GM03348 (cell line): Measurements from ENCODE around the gene ARF1.

Experiments
- DNase-seq: peaks from one replicate; pipeline ENCODE4 v3.0.0; 2012; ENCODE audit warnings: low spot score

The ARF1 gene

GRCh38 chr1:228087771-228088251 is 5.3 kb downstream of the ARF1 start:
- DNase-seq, result peak; percentile 78

GRCh38 chr1:228088586-228089498 is 6.3 kb downstream of the ARF1 start:
- peak; percentile 41 for DNase-seq

DNA sequence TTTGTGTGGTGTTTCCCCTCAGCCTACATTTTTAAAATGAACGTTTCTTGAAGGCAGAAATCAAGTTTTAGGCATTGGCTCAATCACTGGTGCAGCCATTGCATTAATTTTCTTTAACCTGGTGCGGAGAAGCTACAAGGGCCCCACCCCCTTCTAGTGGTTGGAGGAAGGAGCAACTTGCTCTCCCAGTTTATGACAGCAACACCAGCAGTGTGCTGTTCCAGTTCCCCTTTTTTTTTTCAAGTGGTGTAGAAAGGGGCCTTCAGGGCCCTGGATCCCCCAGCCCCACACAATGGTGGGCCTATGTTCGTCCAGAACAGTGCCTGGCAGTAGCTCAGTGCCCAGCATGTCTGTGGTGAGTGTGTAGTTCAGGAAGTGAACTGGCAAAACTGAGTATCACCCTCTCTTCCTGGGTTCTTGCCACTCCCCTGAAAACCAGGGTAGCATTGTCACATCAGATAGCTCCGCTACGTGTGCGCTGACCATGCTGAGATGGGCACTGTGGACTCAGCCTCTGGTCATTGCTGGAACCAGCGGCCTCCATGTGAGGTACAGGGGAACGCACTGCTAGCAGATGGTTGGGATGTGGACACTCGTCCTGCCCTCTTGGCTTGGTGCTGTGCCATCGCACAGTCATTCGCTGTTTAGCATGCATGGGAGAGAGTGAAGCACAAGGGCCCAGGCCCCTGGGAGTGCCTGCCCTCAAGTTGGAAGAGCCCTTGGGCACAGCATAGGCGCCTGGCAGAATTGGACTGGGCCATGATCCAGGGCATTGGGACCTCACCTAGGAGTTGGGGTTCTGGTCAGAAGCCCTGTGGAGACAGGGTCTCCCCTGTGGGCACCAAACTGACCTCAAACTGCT is 7.2 kb downstream of the ARF1 start:
- DNase-seq, result no peak

DNA sequence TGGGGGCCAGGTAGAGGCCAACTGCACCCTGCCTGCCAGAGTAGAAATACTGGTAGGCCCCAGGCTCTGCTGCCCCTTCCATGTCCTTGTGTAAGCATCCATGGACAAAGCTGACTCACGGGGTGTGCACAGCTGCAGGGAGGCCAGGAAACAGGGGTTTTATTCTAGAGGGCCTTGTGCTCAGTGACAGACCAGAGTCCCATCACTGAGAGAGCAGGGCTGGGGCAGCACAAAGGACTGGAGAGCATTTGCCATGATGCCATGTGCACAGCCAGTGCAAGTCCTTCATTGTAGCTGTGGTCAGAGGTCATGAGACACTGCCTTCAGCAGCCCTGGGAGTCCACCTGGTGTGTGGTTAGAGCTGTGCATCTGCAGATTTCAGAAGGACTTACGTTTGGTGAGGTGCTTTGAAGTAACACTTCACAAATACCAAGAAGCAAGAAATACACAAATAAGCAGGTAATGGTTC is 8.1 kb downstream of the ARF1 start:
- no peak for DNase-seq

- DNase-seq, result no peak
Observed at GRCh38 chr1:228091084-228091483, 8.6 kb downstream of the ARF1 start.

DNA sequence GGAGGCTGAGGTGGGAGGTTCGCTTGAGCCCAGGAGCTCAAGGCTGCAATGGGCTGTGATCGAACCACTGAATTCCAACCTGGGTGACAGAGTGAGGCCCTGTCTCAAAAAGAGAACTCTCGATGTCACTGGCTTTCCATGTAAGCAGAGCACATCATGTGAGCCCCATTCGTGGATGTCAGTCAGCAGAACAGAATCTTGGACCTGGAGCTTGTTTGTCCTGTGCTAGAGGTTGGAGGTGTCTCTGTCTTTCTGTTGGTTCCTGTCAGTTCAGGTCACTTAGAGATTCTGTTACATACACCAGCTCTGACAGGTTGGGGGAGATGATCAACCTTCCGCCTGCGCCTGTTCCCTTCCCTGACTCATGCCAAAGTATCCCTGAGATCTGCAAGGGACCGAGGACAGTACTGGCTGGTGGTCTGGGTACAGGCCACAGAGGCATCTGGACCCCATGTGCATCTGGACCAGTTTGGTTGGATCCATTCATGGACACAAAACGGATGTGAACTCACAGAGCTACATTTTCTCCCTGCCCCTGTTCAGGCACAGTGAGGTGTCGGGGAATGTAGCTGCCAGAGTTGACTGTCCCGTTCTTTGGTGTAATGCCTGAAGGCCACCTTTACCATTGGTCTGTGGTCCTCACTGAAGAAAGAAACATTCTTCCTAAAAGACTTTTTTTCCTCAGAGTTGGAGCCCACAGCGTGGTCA is 10.0 kb downstream of the ARF1 start:
- DNase-seq, result no peak

DNA sequence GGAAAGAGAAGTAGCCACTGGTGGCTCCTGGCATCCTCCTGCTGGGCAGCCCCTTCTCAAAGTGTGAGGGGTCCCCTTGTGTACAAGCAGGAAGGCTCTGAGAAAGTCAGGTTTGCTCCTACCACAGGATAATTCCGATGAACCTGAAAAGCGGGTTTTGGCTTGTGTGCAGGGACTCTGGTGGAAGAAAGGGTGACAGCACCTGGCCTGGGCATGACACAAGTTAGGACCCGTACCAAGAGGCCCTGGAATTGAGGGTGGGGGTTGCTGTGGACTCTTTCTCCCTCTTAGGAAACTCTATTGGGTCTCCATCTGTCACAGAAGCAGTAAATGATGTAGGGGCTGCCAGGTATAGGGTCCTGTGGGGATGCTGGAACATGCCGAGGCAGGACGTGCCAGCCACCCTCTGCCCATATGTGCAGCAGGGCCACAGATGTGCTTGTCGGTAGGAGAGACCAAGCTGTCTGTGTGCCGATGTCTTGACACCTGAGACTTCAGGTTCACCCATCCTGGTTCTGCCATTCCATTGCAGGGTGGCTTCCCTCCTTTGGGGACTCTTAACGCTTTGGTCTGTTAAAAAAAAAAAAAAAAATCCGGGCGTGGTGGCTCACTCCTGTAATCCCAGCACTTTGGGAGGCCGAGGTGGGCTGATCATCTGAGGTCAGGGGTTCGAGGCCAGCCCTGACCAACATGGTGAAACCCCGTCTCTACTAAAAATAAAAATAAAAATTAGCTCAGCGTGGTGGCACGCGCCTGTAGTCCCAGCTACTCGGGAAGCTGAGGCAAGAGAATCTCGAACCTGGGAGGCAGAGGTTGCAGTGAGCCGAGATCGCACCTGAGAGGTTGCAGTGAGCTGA is 10.8 kb downstream of the ARF1 start:
- DNase-seq, result no peak

GRCh38 chr1:228094432-228095016 is 12.0 kb downstream of the ARF1 start:
- no peak for DNase-seq

DNA sequence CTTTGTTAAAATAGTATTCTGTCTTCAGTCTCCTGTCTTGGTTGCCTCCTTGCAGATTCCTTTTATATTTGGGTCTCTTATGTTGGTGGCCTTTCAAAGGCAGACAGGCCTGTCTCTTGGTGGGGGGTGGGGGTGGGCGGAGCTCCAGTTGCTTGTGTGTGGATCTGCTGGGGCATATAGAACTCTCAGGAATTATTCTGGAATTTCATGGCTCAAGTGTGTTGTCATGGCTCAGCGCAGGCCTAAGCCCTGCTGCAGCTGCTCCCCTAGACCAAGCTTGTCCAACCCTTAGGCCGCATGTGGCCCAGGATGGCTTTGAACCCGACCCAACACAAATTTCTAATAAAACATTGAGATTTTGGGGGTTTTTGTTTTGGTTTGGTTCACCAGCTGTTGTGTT is 12.7 kb downstream of the ARF1 start:
- DNase-seq, result no peak

GRCh38 chr1:228095938-228096337 is 13.4 kb downstream of the ARF1 start:
- DNase-seq, result no peak

DNA sequence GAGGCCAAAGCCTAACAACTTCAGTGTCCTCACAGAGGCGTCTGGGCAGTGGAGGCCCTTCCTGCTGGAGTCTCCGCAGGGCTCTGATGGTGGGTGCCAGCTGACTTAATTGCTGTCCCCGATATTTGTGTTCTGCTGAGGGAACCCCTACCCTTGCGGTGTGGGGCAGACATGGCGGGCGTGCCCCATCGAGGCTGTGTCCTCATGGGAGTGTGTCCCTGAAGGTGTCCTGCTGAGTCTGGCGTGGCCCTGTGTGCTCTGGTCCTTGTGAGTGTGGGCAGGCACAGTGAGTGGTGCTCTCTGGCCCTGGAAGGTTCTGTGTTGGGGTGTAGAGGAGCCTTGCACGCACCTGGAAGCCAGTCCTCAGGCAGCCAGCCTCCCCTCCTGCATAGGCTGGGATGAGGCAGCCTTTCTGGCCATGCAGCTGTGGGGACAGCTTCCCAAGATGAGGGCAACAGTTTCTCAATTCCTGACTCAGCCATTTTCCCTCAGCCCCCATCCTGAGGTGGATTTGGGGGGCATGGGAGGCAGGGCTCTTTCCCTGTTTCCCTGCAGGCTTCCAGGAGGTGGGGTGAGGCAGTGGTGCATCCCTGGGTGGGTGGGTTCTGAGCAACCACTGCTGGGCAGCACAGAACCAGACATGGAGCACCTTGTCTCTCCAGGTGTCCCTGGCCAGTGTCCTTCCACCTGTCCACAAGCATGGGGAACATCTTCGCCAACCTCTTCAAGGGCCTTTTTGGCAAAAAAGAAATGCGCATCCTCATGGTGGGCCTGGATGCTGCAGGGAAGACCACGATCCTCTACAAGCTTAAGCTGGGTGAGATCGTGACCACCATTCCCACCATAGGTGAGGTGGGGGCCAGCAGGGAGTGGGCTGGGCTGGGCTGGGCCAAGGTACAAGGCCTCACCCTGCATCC is 14.2 kb downstream of the ARF1 start:
- no peak for DNase-seq

DNA sequence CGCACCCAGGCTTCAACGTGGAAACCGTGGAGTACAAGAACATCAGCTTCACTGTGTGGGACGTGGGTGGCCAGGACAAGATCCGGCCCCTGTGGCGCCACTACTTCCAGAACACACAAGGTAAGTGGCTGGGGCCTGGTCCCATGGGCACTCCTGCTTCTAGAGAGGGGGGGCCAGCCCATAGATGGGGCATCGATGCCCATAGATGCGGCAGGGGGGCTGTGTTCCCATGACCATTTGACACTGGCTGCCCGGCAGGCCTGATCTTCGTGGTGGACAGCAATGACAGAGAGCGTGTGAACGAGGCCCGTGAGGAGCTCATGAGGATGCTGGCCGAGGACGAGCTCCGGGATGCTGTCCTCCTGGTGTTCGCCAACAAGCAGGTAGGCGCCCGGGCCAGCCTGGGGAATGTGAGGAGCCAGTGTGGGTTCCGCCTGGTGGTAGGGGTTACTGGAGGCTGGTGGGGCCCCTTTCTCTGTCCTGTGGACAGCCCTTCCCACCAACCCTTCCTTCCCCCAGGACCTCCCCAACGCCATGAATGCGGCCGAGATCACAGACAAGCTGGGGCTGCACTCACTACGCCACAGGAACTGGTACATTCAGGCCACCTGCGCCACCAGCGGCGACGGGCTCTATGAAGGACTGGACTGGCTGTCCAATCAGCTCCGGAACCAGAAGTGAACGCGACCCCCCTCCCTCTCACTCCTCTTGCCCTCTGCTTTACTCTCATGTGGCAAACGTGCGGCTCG is 15.0 kb downstream of the ARF1 start:
- no peak for DNase-seq

- DNase-seq, result no peak
Observed at GRCh38 chr1:228098323-228098931, 15.9 kb downstream of the ARF1 start.

GRCh38 chr1:228099331-228099732 is 16.8 kb downstream of the ARF1 start:
- no peak for DNase-seq

DNA sequence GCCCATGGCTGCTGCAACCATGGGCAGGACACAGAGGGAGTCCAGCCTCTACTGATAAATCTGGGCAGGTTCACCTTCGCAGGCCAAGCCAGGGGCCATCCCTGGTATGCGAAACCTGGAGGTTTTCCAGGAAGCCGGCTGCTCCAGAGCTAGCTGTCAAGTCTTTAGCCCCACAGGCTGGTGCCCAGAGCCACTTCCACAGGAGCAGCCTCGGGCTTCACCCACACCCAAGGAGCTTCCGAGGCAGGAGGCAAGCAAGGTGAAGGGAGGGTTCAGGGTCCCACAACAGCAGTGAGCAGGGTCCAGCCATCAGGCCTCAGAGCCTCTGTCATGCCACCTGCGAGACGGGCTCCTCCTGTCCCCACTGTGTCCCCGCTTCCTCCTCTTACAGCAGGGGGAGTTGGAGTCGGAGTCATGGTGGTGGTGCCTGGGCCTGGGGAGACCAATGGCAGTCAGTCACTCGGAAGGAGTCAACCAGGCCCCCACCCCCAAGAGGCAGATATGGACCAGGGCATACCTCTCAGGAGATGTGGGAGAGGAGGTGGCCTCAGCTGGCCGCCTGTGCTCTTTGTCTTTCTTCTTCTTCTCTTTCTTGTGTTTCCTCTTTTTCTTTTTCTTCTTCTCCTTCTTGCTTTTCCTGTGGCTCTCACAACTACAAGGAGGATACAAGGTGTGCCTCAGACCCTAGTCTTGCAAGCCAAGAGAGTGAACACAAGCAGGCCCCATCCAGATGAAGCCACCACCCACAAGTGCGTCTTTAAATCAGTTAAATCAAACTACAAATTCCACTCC is 18.5 kb downstream of the ARF1 start:
- peak; percentile 13 for DNase-seq

DNA sequence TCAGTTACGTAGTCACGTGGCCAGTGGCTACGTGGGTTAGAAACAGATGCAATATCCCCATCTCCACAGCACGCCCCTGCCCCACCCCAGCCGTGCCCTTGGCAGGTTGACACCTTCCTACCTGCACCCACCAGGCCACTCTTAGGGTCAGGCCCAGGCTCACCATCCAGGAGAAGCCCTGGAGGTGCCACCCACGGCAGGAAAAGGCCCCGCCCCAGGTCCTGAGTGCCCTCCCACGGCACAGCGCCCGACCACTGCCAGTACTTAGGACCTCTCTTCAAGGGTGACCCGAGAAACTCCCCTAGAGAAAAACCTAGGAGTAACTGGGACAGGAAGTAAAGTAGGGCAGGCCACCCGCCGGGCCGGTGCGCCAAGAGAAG is 19.1 kb downstream of the ARF1 start:
- DNase-seq, result peak; percentile 25

DNA sequence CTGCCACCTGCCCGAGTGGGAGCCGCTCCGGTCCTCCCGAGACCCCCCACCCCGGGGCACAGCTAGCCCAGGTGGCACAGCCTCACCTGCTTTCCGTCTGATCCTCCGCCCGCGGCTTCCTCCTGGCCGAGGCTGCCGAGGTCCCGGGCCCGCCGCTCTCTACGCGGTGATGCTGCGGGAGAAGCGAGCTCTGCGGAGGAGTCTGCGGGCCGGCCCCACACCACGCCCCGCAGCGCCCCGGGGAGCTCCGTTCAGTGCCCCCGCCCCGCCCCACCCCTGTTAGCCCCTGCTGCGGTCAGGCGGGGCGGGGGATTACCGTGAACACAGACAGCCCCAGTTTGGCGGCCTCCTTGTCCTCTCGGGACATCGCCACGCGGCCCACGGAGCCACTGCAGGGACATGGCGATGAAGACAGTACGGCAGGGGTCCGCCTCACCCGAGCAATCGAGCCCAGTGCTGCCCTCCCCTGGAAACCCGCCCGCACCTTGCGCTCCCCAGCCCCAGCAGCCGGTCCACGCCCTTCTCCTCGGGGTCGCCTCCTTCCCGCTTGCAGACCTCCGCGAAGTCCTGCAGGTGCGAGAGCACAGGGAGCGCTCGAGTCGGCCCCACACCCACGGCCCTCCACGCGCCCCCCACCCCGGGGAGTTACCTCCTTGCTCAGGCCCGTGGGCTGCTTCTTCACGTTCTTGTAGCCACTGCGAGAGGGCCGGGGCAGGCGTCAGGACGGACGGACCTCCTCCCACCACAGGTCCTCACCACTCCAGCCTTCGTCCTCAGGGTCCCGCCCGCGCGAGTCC is 19.7 kb downstream of the ARF1 start:
- peak; percentile 65 for DNase-seq
